IMR-90 (cell line): Measurements from ENCODE around the gene HPN. TPM values are rescaled to one million over a fixed set of nuclear protein-coding genes. Genes with fewer than 3 reads are reported as not detected.

Experiments
- ATAC-seq: fragments of 200-7000 bp; cut with Tn5 transposase; 2 replicates; pipeline ENCODE4 v1.9.1; 2020; ENCODE audit warnings: low read depth, mild to moderate bottlenecking, moderate library complexity
- BruUV-seq: library from RNA; stranded (reverse); fragments of 400-500 nt; replicated peaks from 2 replicates; lab custom pipeline; 2021; lab: Mats Ljungman, UMichigan
- CTCF ChIA-PET: fragments of 300-600 bp; formaldehyde crosslinking; extraction: SDS; loops from one replicate; lab custom pipeline; 2021; ENCODE audit warnings: antibody characterized with exemption; lab: Yijun Ruan, JAX
- POLR2A ChIA-PET: fragments of 300-600 bp; sonication (Branson Sonifier 250); formaldehyde crosslinking; loops from one replicate; lab custom pipeline; 2022; ENCODE audit warnings: antibody characterized with exemption; ENCODE audit not compliant: unreplicated experiment; lab: Charles Lee
- DNase-seq: peaks from one replicate; pipeline ENCODE4 v3.0.0; 2013
- H2AFZ ChIP-seq: replicated peaks from 2 replicates; pipeline ENCODE3; 2013; ENCODE audit warnings: low read length, mild to moderate bottlenecking; ENCODE audit not compliant: poor library complexity
- H2AK5ac ChIP-seq: 2 replicates; pipeline ENCODE4 v1.6.1; 2013; ENCODE audit warnings: low read depth, low read length, inconsistent platforms
- H2AK9ac ChIP-seq: replicated peaks from 2 replicates; pipeline ENCODE3; 2013; ENCODE audit warnings: mild to moderate bottlenecking, low read depth, low read length, moderate library complexity; ENCODE audit not compliant: poor library complexity
- H2BK120ac ChIP-seq: 2 replicates; pipeline ENCODE4 v1.6.1; 2013; ENCODE audit warnings: low read depth, low read length, inconsistent platforms
- H2BK15ac ChIP-seq: 3 replicates; pipeline ENCODE4 v1.6.1; 2013; ENCODE audit warnings: low read depth, low read length, inconsistent platforms
- H2BK20ac ChIP-seq: 2 replicates; pipeline ENCODE4 v1.6.1; 2013; ENCODE audit warnings: low read depth, mild to moderate bottlenecking, inconsistent platforms, low read length, moderate library complexity
- H2BK5ac ChIP-seq: 2 replicates; pipeline ENCODE4 v1.6.1; 2013; ENCODE audit warnings: mild to moderate bottlenecking, low read depth, low read length, inconsistent platforms; ENCODE audit not compliant: poor library complexity, severe bottlenecking
- H3K14ac ChIP-seq: replicated peaks from 2 replicates; pipeline ENCODE4 v1.6.1; 2013; ENCODE audit warnings: low read depth, low read length, inconsistent platforms
- H3K18ac ChIP-seq: 2 replicates; pipeline ENCODE4 v1.6.1; 2013; ENCODE audit warnings: low read depth, low read length, control low read depth
- H3K23ac ChIP-seq: 2 replicates; pipeline ENCODE4 v1.6.1; 2013; ENCODE audit warnings: low read depth, low read length, inconsistent platforms
- H3K27ac ChIP-seq: 2 replicates; pipeline ENCODE4 v1.5.1; 2013; ENCODE audit warnings: mild to moderate bottlenecking, control low read depth, low read length; ENCODE audit not compliant: insufficient read depth
- H3K27me3 ChIP-seq: 2 replicates; pipeline ENCODE4 v1.6.1; 2013; ENCODE audit warnings: low read length; ENCODE audit not compliant: control insufficient read depth, insufficient read depth
- H3K36me3 ChIP-seq: 2 replicates; pipeline ENCODE4 v1.6.1; 2013; ENCODE audit warnings: low read length, mixed read lengths; ENCODE audit not compliant: control insufficient read depth, insufficient read depth
- H3K4ac ChIP-seq: 2 replicates; pipeline ENCODE4 v1.6.1; 2013; ENCODE audit warnings: low read depth, low read length, inconsistent platforms
- H3K4me1 ChIP-seq: 2 replicates; pipeline ENCODE4 v1.6.1; 2013; ENCODE audit warnings: low read length, mixed read lengths; ENCODE audit not compliant: control insufficient read depth, insufficient read depth
- H3K4me2 ChIP-seq: 2 replicates; pipeline ENCODE4 v1.6.1; 2013; ENCODE audit warnings: low read depth, mild to moderate bottlenecking, control low read depth, low read length, moderate library complexity
- H3K4me3 ChIP-seq: 2 replicates; pipeline ENCODE4 v1.5.1; 2013; ENCODE audit warnings: low read depth, mild to moderate bottlenecking, control low read depth, low read length, moderate library complexity; ENCODE audit not compliant: insufficient read depth
- H3K56ac ChIP-seq: 2 replicates; pipeline ENCODE4 v1.6.1; 2013; ENCODE audit warnings: low read length, inconsistent platforms; ENCODE audit not compliant: insufficient read depth; ENCODE audit errors: extremely low read depth
- H3K79me1 ChIP-seq, 2 experiments: 2 replicates each; pipeline ENCODE4 v1.6.1; 2013; ENCODE audit warnings: low read length in 2 of 2, inconsistent platforms in 1 of 2, low read depth in 1 of 2
- H3K9ac ChIP-seq: 2 replicates; pipeline ENCODE4 v1.6.1; 2013; ENCODE audit warnings: low read depth, low read length, control low read depth
- H3K9me1 ChIP-seq: 2 replicates; pipeline ENCODE4 v1.6.1; 2013; ENCODE audit warnings: low read length, inconsistent platforms; ENCODE audit not compliant: insufficient read depth
- H3K9me3 ChIP-seq: 2 replicates; pipeline ENCODE4 v1.6.1; 2013; ENCODE audit warnings: low read length; ENCODE audit not compliant: control insufficient read depth, insufficient read depth
- H4K20me1 ChIP-seq: 2 replicates; pipeline ENCODE4 v1.6.1; 2013; ENCODE audit warnings: low read length, inconsistent platforms; ENCODE audit not compliant: insufficient read depth
- H4K5ac ChIP-seq: 2 replicates; pipeline ENCODE4 v1.6.1; 2013; ENCODE audit warnings: mild to moderate bottlenecking, low read depth, low read length, control low read depth
- H4K8ac ChIP-seq, 2 experiments: 2 replicates each; pipeline ENCODE4 v1.6.1; 2013; ENCODE audit warnings: low read depth in 2 of 2, low read length in 2 of 2, control low read depth in 1 of 2, inconsistent platforms in 1 of 2
- H4K91ac ChIP-seq: 2 replicates; pipeline ENCODE4 v1.6.1; 2013; ENCODE audit warnings: low read depth, low read length, inconsistent platforms; ENCODE audit not compliant: insufficient read depth
- BHLHE40 ChIP-seq: fragments of 150-350 bp; IDR thresholded peaks from 2 replicates; pipeline ENCODE4 v1.6.1; 2016; ENCODE audit warnings: mild to moderate bottlenecking, low read depth, low read length
- CEBPB ChIP-seq: IDR thresholded peaks from 2 replicates; pipeline ENCODE4 v1.6.1; 2012; ENCODE audit warnings: low read depth, low read length, improper control_type of control experiment
- CHD1 ChIP-seq: IDR thresholded peaks from 2 replicates; pipeline ENCODE4 v1.6.1; 2012; ENCODE audit warnings: low read depth, low read length, improper control_type of control experiment
- ELK1 ChIP-seq: fragments of 150-350 bp; IDR thresholded peaks from 2 replicates; pipeline ENCODE4 v1.6.1; 2016; ENCODE audit warnings: low read depth, mild to moderate bottlenecking, low read length, moderate library complexity, borderline replicate concordance
- FOS ChIP-seq: fragments of 150-350 bp; IDR thresholded peaks from 2 replicates; pipeline ENCODE4 v1.6.1; 2016; ENCODE audit warnings: low read depth, low read length
- MAFK ChIP-seq: IDR thresholded peaks from 2 replicates; pipeline ENCODE4 v1.6.1; 2012; ENCODE audit warnings: low read depth, low read length, improper control_type of control experiment
- MAZ ChIP-seq: IDR thresholded peaks from 2 replicates; pipeline ENCODE4 v1.6.1; 2012; ENCODE audit warnings: low read depth, mild to moderate bottlenecking, low read length, improper control_type of control experiment, moderate library complexity, borderline replicate concordance
- MXI1 ChIP-seq: IDR thresholded peaks from 2 replicates; pipeline ENCODE4 v1.6.1; 2012; ENCODE audit warnings: low read depth, mild to moderate bottlenecking, low read length, moderate library complexity, borderline replicate concordance
- NFE2L2 ChIP-seq: fragments of 150-350 bp; IDR thresholded peaks from 2 replicates; pipeline ENCODE4 v1.6.1; 2016; ENCODE audit warnings: low read depth, mild to moderate bottlenecking, low read length
- POLR2A ChIP-seq: IDR thresholded peaks from 2 replicates; pipeline ENCODE4 v1.6.1; 2012; ENCODE audit warnings: mild to moderate bottlenecking, low read depth, low read length
- RAD21 ChIP-seq: IDR thresholded peaks from 2 replicates; pipeline ENCODE4 v1.6.1; 2012; ENCODE audit warnings: low read length, improper control_type of control experiment
- RCOR1 ChIP-seq: IDR thresholded peaks from 2 replicates; pipeline ENCODE4 v1.6.1; 2012; ENCODE audit warnings: mild to moderate bottlenecking, low read length, improper control_type of control experiment; ENCODE audit not compliant: insufficient replicate concordance
- RFX5 ChIP-seq: IDR thresholded peaks from 2 replicates; pipeline ENCODE4 v1.8.0; 2012; ENCODE audit warnings: low read depth, mild to moderate bottlenecking, low read length, moderate library complexity
- SMC3 ChIP-seq: fragments of 150-350 bp; IDR thresholded peaks from 2 replicates; pipeline ENCODE4 v1.6.1; 2016; ENCODE audit warnings: low read depth, mild to moderate bottlenecking, antibody characterized with exemption, low read length, moderate library complexity
- WGBS, 2 experiments: methylation state at CpG; one replicate each; pipeline versions ENCODE4 v1.1.5 to v1.1.7; 2013; ENCODE audit warnings: missing lambda C conversion rate in 2 of 2; ENCODE audit not compliant: insufficient read length in 1 of 2; ENCODE audit errors: extremely low coverage in 2 of 2; 5-methylcytosine and 5-hydroxymethylcytosine counted together
- dilution Hi-C: fragments of 300-500 bp; cut with HindIII; formaldehyde crosslinking; loops from one replicate; pipeline ENCODE4 v1.14.3; 2018; ENCODE audit warnings: low sequenced_read_pairs; ENCODE audit not compliant: unreplicated experiment
- in situ Hi-C: fragments of 300-500 bp; cut with MboI; formaldehyde crosslinking; loops from 3 replicates; pipeline ENCODE4 v1.14.3; 2019; ENCODE audit warnings: low sequenced_read_pairs, inconsistent platforms, mixed read lengths
- intact Hi-C: fragments of 100-400 bp; cut with micrococcal nuclease; formaldehyde crosslinking; loops from 2 replicates; pipeline ENCODE4 v1.10.0; 2022
- polyA plus RNA-seq, 3 experiments: library from polyadenylated mRNA; depleted of rRNA; stranded (reverse); fragments of >200 nt; gene quantifications; 2 replicates each; pipeline ENCODE4 v1.2.3, GENCODE V29; 2012; ENCODE audit warnings: low replicate concordance in 1 of 3
- total RNA-seq: library from RNA; depleted of rRNA; stranded (reverse); fragments of >200 nt; gene quantifications from 2 replicates; pipeline ENCODE4 v1.2.3, GENCODE V29; 2012
- TF ChIP-seq, protein P1 (sequence below): conservative IDR thresholded peaks from 2 replicates; pipeline ENCODE4 v1.5.1; 2012; ENCODE audit warnings: mild to moderate bottlenecking, low read depth, low read length, improper control_type of control experiment
- TF ChIP-seq, protein P2 (sequence below): fragments of 150-350 bp; IDR thresholded peaks from 2 replicates; pipeline ENCODE4 v1.6.1; 2017; ENCODE audit warnings: mild to moderate bottlenecking, antibody characterized with exemption, low read length, low read depth

The HPN gene
- total and polyA plus RNA-seq, 2 of the 4 experiments (the other 2 are of a cell fraction) = not detected

GRCh38 chr19:35034005-35034502, 7.5 kb upstream of the HPN start:
- no peaks in the 10 kb centered on the region; the same call in 1 of the 2 replicates for H3K27me3 ChIP-seq
- no peak overlapping the region for H2AK9ac ChIP-seq
- H3K14ac ChIP-seq = no peak overlapping the region
- no peak overlapping the region for H4K5ac ChIP-seq
- no peak overlapping the region for H3K56ac ChIP-seq
- H3K23ac ChIP-seq = no peak overlapping the region
- no peaks in the 10 kb centered on the region for H3K79me1 ChIP-seq
- no peaks in the 10 kb centered on the region; the same call in 1 of the 2 replicates for H4K20me1 ChIP-seq
- H4K91ac ChIP-seq = no peak overlapping the region
- H3K27ac ChIP-seq = no peak overlapping the region
- H3K9ac ChIP-seq = no peak overlapping the region
- H3K9me3 ChIP-seq = no peaks in the 10 kb centered on the region
- ChIA-PET POLR2A (no interaction called here), CTCF (interaction anchor here (0.6 kb wide), 1 partner anchor 59 kb away, joined by 9 read pairs; no protein-coding TSS in a partner anchor)
- no peak overlapping the region for H2AFZ ChIP-seq
- H3K36me3 ChIP-seq = no peaks in the 10 kb centered on the region
- peaks cover 3% of the 10 kb centered on the region; the same call in 1 of the 2 replicates for H3K4me1 ChIP-seq
- H2BK120ac ChIP-seq = no peak overlapping the region
- dilution Hi-C loops (no loop called here), intact Hi-C loops (no loop called here), in situ Hi-C loops (no loop called here)
- WGBS, 2 experiments = 89% methylated on average over 9 of the region's 17 CpGs; no CpG with 5 or more reads in 1 of the 2 experiments
- ATAC-seq (no peak), DNase-seq (no peak)
- H3K18ac ChIP-seq = no peak overlapping the region
- no TSS peak for BruUV-seq
- no peak overlapping the region for H2BK20ac ChIP-seq
- TF ChIP-seq, protein P1, sequence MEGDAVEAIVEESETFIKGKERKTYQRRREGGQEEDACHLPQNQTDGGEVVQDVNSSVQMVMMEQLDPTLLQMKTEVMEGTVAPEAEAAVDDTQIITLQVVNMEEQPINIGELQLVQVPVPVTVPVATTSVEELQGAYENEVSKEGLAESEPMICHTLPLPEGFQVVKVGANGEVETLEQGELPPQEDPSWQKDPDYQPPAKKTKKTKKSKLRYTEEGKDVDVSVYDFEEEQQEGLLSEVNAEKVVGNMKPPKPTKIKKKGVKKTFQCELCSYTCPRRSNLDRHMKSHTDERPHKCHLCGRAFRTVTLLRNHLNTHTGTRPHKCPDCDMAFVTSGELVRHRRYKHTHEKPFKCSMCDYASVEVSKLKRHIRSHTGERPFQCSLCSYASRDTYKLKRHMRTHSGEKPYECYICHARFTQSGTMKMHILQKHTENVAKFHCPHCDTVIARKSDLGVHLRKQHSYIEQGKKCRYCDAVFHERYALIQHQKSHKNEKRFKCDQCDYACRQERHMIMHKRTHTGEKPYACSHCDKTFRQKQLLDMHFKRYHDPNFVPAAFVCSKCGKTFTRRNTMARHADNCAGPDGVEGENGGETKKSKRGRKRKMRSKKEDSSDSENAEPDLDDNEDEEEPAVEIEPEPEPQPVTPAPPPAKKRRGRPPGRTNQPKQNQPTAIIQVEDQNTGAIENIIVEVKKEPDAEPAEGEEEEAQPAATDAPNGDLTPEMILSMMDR = no peak
- TF ChIP-seq NFE2L2 (no peak), MXI1 (no peak), BHLHE40 (no peak), FOS (no peak), MAFK (no peak), RAD21 (no peak), CEBPB (no peak), ELK1 (no peak), RFX5 (no peak), SMC3 (no peak), MAZ (no peak), CHD1 (no peak), RCOR1 (no peak), POLR2A (no peak)
- TF ChIP-seq, protein P2, sequence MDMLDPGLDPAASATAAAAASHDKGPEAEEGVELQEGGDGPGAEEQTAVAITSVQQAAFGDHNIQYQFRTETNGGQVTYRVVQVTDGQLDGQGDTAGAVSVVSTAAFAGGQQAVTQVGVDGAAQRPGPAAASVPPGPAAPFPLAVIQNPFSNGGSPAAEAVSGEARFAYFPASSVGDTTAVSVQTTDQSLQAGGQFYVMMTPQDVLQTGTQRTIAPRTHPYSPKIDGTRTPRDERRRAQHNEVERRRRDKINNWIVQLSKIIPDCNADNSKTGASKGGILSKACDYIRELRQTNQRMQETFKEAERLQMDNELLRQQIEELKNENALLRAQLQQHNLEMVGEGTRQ = no peak
- no peak overlapping the region for H3K4me2 ChIP-seq
- no peak overlapping the region for H2BK15ac ChIP-seq
- no peak overlapping the region for H4K8ac ChIP-seq
- no peak overlapping the region for H2AK5ac ChIP-seq
- no peak overlapping the region for H3K4ac ChIP-seq
- no peaks in the 10 kb centered on the region for H3K9me1 ChIP-seq
- H2BK5ac ChIP-seq = no peak overlapping the region
- no peak overlapping the region for H3K4me3 ChIP-seq
